ENCODE data around the gene EPB41. TPM values are rescaled to one million over a fixed set of nuclear protein-coding genes. Genes with fewer than 3 reads are reported as not detected.

EPB41 gene
- total and polyA plus RNA-seq, 9 of the 15 experiments (the other 6 are each of a cell fraction or from before 2014, with no cell fraction given): 3.7 to 213 (median 141) TPM

GRCh38 chr1:29156543-29157268, 242.3 kb downstream of the EPB41 start (continued):
- TF ChIP-seq TSC22D4 (tag; IDR thresholded peaks at IDR 0.05) (no peak), PPARD (CRISPR knock-in tag; IDR thresholded peaks at IDR 0.05) (no peak), ZBTB7A (IDR thresholded peaks at IDR 0.05; ENCODE audit: borderline replicate concordance, control insufficient read depth, low read depth, low read length) (no peak), NCOA6 (IDR thresholded peaks at IDR 0.05) (no peak), ZNF263 (CRISPR knock-in tag; IDR thresholded peaks at IDR 0.05; ENCODE audit: borderline replicate concordance) (peak; percentile 28; the same call in 1 of the 2 replicates), ARNT (IDR thresholded peaks at IDR 0.05) (peak; percentile 97 to 98), MTA1 (IDR thresholded peaks at IDR 0.05; ENCODE audit: borderline replicate concordance) (peak; percentile 90), SP2 (IDR thresholded peaks at IDR 0.05; ENCODE audit: extremely low read depth, low read depth, low read length, poor library complexity, severe bottlenecking) (no peak), ELF2 (CRISPR knock-in tag; IDR thresholded peaks at IDR 0.05) (peak; percentile 59; the same call in 1 of the 2 replicates), HNRNPH1 (optimal IDR thresholded peaks at IDR 0.05; ENCODE audit: low read depth, low read length) (no peak), ATF1 (CRISPR knock-in tag; IDR thresholded peaks at IDR 0.05) (no peak), ATF1 (tag; IDR thresholded peaks at IDR 0.05) (peak; percentile 95), MYNN (IDR thresholded peaks at IDR 0.05) (no peak; the same call in 1 of the 2 replicates), MYNN (CRISPR knock-in tag; IDR thresholded peaks at IDR 0.05) (no peak), TRIM24 (IDR thresholded peaks at IDR 0.05) (peak; percentile 91 to 96), ASH1L (IDR thresholded peaks at IDR 0.05; ENCODE audit: borderline replicate concordance, low read depth, partially characterized antibody) (no peak), TSHZ1 (CRISPR knock-in tag; IDR thresholded peaks at IDR 0.05) (no peak)
- TF ChIP-seq, protein P1, sequence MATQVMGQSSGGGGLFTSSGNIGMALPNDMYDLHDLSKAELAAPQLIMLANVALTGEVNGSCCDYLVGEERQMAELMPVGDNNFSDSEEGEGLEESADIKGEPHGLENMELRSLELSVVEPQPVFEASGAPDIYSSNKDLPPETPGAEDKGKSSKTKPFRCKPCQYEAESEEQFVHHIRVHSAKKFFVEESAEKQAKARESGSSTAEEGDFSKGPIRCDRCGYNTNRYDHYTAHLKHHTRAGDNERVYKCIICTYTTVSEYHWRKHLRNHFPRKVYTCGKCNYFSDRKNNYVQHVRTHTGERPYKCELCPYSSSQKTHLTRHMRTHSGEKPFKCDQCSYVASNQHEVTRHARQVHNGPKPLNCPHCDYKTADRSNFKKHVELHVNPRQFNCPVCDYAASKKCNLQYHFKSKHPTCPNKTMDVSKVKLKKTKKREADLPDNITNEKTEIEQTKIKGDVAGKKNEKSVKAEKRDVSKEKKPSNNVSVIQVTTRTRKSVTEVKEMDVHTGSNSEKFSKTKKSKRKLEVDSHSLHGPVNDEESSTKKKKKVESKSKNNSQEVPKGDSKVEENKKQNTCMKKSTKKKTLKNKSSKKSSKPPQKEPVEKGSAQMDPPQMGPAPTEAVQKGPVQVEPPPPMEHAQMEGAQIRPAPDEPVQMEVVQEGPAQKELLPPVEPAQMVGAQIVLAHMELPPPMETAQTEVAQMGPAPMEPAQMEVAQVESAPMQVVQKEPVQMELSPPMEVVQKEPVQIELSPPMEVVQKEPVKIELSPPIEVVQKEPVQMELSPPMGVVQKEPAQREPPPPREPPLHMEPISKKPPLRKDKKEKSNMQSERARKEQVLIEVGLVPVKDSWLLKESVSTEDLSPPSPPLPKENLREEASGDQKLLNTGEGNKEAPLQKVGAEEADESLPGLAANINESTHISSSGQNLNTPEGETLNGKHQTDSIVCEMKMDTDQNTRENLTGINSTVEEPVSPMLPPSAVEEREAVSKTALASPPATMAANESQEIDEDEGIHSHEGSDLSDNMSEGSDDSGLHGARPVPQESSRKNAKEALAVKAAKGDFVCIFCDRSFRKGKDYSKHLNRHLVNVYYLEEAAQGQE (IDR thresholded peaks at IDR 0.05; ENCODE audit: borderline replicate concordance): peak; percentile 65
- TF ChIP-seq, protein P1 (CRISPR knock-in tag; IDR thresholded peaks at IDR 0.05; ENCODE audit: low read depth): no peak; the same call in 1 of the 2 replicates
